Activated T-helper 2 cell treated with anti-CD3 and anti-CD28 coated beads, Interferon-gamma antibody, Interleukin-2, Interleukin-4, amounts not matched to agents 10 μg/mL and 5 μg/mL and 100 μg/mL, durations not matched to agents 14 hours and 24 hours and 36 hours (primary cell): ENCODE data around the gene LDHD. TPM values are rescaled to one million over a fixed set of nuclear protein-coding genes. Genes with fewer than 3 reads are reported as not detected.
"Not testable (repeated sequence)": the region's sequence is repeated elsewhere in the genome, so short reads cannot be mapped to it uniquely, and the experiment has no call there.

Source experiments
- DNase-seq: peaks from one replicate; pipeline ENCODE4 v3.0.0; 2021; ENCODE audit warnings: low spot score
- H3K27ac Mint-ChIP-seq: one replicate; pipeline ENCODE4 v1.8.0; 2021; ENCODE audit warnings: mixed read lengths
- H3K27me3 Mint-ChIP-seq: one replicate; pipeline ENCODE4 v1.8.0; 2021; ENCODE audit warnings: low read depth, mixed read lengths
- H3K36me3 Mint-ChIP-seq: one replicate; pipeline ENCODE4 v1.8.0; 2021; ENCODE audit warnings: low read depth, mixed read lengths
- H3K4me1 Mint-ChIP-seq: one replicate; pipeline ENCODE4 v1.8.0; 2021; ENCODE audit warnings: low read depth, mixed read lengths
- H3K4me3 Mint-ChIP-seq: one replicate; pipeline ENCODE4 v1.8.0; 2021; ENCODE audit warnings: low read depth, mild to moderate bottlenecking, moderate library complexity, mixed read lengths
- H3K9me3 Mint-ChIP-seq: one replicate; pipeline ENCODE4 v1.8.0; 2021; ENCODE audit warnings: mixed read lengths
- intact Hi-C: fragments of 100-400 bp; cut with micrococcal nuclease; formaldehyde crosslinking; loops from one replicate; pipeline ENCODE4 v1.15.1; 2023
- total RNA-seq: library from RNA; stranded (reverse); gene quantifications from 2 replicates; pipeline ENCODE4 v1.2.3, GENCODE V29; 2022

LDHD gene
- total RNA-seq, 1 donor from 2014 or later: 0.41 TPM

- H3K27me3 Mint-ChIP-seq, H3K27ac Mint-ChIP-seq, H3K9me3 Mint-ChIP-seq, H3K36me3 Mint-ChIP-seq, intact Hi-C loops, DNase-seq, H3K4me3 Mint-ChIP-seq: not testable (repeated sequence)
- peaks cover 28% of the 10 kb centered on the region for H3K4me1 Mint-ChIP-seq
These were observed 25.0 kb downstream of the LDHD start for GRCh38 chr16:75091619-75092018.

DNA sequence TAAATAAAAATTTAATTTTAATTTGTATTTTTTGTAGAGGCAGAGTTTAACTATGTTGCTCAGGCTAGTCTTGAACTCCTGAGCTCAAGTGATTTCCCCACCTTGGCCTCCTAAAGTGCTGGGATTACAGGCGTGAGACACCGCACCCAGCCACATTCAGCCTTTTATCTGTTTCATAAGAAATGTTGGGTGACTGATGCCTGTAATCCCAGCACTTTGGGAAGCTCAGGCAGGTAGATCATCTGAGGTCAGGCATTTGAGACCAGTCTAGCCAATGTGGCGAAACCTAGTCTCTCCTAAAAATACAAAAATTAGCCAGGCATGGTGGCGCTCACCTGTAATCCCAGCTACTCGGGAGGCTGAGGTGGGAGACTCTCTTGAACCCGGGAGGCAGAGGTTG is 25.7 kb downstream of the LDHD start:
- DNase-seq, H3K9me3 Mint-ChIP-seq, H3K4me3 Mint-ChIP-seq, H3K27ac Mint-ChIP-seq, H3K27me3 Mint-ChIP-seq, intact Hi-C loops: not testable (repeated sequence)
- Mint-ChIP-seq H3K4me1 (peaks cover 24% of the 10 kb centered on the region), H3K36me3 (peaks cover 13% of the 10 kb centered on the region)

GRCh38 chr16:75089486-75090202 is 26.9 kb downstream of the LDHD start:
- Mint-ChIP-seq H3K4me3 (no peak overlapping the region), H3K4me1 (peaks cover 26% of the 10 kb centered on the region), H3K27ac (peak overlapping the region; percentile 15), H3K9me3 (no peaks in the 10 kb centered on the region), H3K36me3 (peaks cover 21% of the 10 kb centered on the region), H3K27me3 (no peaks in the 10 kb centered on the region)
- intact Hi-C loops: no loop called here
- no peak for DNase-seq

DNA sequence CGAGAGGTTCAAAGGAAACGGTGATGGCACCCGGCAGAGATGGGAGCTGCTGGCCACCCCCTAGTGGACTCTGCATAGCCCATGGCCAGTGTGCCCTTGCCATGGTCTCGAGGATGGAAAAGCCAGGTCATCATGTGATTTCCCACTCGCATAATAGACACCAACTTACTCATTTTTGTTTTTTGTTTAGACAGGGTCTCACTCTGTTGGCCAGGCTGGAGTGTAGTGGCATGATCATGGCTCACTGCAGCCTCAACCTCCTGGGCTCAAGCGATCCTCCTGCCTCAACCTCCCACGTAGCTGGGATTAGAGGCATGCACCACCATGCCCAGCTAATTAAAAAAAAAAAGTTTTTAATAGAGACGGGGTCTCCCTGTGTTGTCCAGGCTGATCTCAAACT is 27.6 kb downstream of the LDHD start:
- DNase-seq: no peak
- H3K4me1 Mint-ChIP-seq: peaks cover 29% of the 10 kb centered on the region
- no peak overlapping the region for H3K4me3 Mint-ChIP-seq
- no peaks in the 10 kb centered on the region for H3K27me3 Mint-ChIP-seq
- intact Hi-C loops: no loop called here
- H3K27ac Mint-ChIP-seq: no peak overlapping the region
- no peaks in the 10 kb centered on the region for H3K9me3 Mint-ChIP-seq
- H3K36me3 Mint-ChIP-seq: peaks cover 22% of the 10 kb centered on the region

- intact Hi-C loops: no loop called here
- H3K4me3 Mint-ChIP-seq: no peak overlapping the region
These were observed 28.4 kb downstream of the LDHD start for GRCh38 chr16:75088216-75088615.

DNA sequence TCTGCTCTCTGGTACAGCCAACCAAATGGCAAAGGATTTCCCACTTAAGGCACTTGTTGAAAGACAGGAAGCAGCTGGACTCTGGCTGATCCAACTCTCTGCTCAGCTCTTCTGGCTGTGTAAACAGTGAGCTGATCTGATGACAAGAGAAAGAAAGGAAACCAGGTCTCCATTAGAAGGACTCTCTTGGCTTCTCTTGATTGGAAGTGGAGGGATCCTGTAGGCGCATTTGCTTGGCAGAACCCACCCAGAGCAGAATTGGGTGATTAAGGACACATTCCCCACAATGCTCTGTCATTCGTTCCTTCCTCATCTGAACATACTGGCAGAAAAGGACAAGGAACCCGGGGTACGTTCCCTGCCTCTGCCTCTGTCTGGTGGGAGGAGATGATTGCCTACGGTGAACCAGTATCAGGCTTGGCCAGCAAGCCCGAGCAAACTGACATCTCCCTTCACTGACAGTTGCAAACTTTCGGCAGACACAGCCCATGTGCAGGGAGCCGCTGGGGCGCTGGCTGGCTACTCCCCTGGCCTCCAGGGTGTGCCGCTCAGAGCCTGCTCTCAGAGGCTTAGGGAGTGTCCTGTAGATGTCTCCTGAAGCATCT is 29.1 kb downstream of the LDHD start:
- no peak overlapping the region for H3K27ac Mint-ChIP-seq
- peaks cover 34% of the 10 kb centered on the region for H3K4me1 Mint-ChIP-seq
- intact Hi-C loops: no loop called here
- no peak for DNase-seq
- peaks cover 22% of the 10 kb centered on the region for H3K36me3 Mint-ChIP-seq
- H3K4me3 Mint-ChIP-seq: no peak overlapping the region
- H3K27me3 Mint-ChIP-seq: no peaks in the 10 kb centered on the region
- no peaks in the 10 kb centered on the region for H3K9me3 Mint-ChIP-seq

More at GRCh38 chr16:75088216-75088615, 28.4 kb downstream of the LDHD start:
- Mint-ChIP-seq H3K27me3 (no peaks in the 10 kb centered on the region), H3K4me1 (peaks cover 32% of the 10 kb centered on the region), H3K36me3 (peaks cover 22% of the 10 kb centered on the region), H3K9me3 (no peaks in the 10 kb centered on the region), H3K27ac (no peak overlapping the region)
- no peak for DNase-seq

DNA sequence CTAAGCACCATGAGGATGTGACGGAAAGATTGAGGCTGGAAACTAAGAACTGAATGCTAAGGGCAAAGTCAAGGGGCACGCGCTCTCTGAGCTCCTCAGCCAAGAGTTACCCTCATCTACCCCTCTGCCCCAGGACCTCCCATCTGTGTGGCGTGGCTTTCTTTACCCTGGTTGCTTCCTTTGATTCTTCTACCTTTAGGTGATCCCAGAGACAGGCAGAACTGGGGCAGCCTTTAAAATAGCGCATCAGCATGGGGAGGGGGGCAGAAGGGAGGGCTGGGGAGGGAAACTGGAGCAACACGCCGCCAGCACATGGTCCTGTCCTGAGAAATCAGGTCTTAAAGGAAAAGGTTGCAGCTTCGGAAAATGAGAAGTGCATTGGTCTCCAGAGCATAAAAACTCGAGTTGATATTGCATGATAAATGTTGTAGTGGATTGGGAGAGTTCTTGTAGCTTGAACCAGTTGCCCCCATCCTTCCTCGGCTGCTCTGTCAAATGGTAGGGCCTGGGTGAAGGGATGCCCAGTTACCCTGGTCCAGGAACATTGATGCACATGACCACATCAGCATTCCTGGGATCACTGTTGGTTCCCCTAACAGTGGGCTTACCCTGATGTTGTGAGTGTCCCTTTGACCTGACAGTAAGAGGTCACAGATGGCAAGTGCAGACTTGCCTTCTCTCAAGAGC is 29.7 kb downstream of the LDHD start:
- intact Hi-C loops: no loop called here
- Mint-ChIP-seq H3K36me3 (peaks cover 22% of the 10 kb centered on the region), H3K4me1 (peaks cover 30% of the 10 kb centered on the region), H3K4me3 (no peak overlapping the region), H3K27me3 (no peaks in the 10 kb centered on the region), H3K9me3 (no peaks in the 10 kb centered on the region), H3K27ac (no peak overlapping the region)
- no peak for DNase-seq

DNA sequence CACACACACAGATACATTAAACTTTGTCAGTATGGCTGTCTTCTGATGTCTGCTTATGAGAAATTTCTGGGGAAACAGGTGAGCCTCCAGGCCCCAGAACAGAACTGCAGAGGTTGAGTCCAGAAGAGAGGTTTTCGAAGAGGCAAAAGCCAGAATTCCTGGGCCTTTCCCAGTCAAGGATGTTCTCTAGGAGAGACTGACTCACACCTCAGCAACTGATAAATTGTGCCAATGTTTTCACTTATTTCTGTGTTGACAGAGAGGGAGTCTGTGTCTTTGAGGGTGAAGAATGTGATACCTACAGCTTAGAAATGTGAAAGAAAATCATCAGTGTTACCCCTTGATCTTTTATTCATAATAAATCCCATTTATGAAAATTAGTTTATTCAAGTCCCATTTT is 30.3 kb downstream of the LDHD start:
- H3K4me3 Mint-ChIP-seq: no peak overlapping the region
- H3K36me3 Mint-ChIP-seq: peaks cover 22% of the 10 kb centered on the region
- intact Hi-C loops: no loop called here
- peaks cover 34% of the 10 kb centered on the region for H3K4me1 Mint-ChIP-seq
- no peaks in the 10 kb centered on the region for H3K9me3 Mint-ChIP-seq
- no peak overlapping the region for H3K27ac Mint-ChIP-seq
- H3K27me3 Mint-ChIP-seq: no peaks in the 10 kb centered on the region
- DNase-seq: no peak

- intact Hi-C loops: no loop called here
- Mint-ChIP-seq H3K4me3 (no peak overlapping the region), H3K9me3 (no peaks in the 10 kb centered on the region), H3K27me3 (no peaks in the 10 kb centered on the region), H3K4me1 (peaks cover 35% of the 10 kb centered on the region), H3K36me3 (peaks cover 22% of the 10 kb centered on the region), H3K27ac (no peak overlapping the region)
- no peak for DNase-seq
These were observed 31.0 kb downstream of the LDHD start for GRCh38 chr16:75085556-75085955.

GRCh38 chr16:75083813-75084212 is 32.8 kb downstream of the LDHD start:
- no peak overlapping the region for H3K4me3 Mint-ChIP-seq
- peaks cover 35% of the 10 kb centered on the region for H3K4me1 Mint-ChIP-seq
- H3K27me3 Mint-ChIP-seq: no peaks in the 10 kb centered on the region
- intact Hi-C loops: no loop called here
- H3K9me3 Mint-ChIP-seq: peaks cover 2% of the 10 kb centered on the region
- DNase-seq: no peak
- H3K36me3 Mint-ChIP-seq: peaks cover 25% of the 10 kb centered on the region
- no peak overlapping the region for H3K27ac Mint-ChIP-seq

GRCh38 chr16:75081179-75081859 is 35.3 kb downstream of the LDHD start:
- intact Hi-C loops: no loop called here
- no peaks in the 10 kb centered on the region for H3K27me3 Mint-ChIP-seq
- DNase-seq: no peak
- H3K36me3 Mint-ChIP-seq: peaks cover 34% of the 10 kb centered on the region
- peaks cover 36% of the 10 kb centered on the region for H3K4me1 Mint-ChIP-seq
- H3K4me3 Mint-ChIP-seq: no peak overlapping the region
- peaks cover 6% of the 10 kb centered on the region for H3K9me3 Mint-ChIP-seq
- H3K27ac Mint-ChIP-seq: no peak overlapping the region

- DNase-seq: no peak
- Mint-ChIP-seq H3K4me1 (peaks cover 40% of the 10 kb centered on the region), H3K27ac (no peak overlapping the region), H3K27me3 (no peaks in the 10 kb centered on the region), H3K4me3 (no peak overlapping the region), H3K36me3 (peaks cover 33% of the 10 kb centered on the region), H3K9me3 (peaks cover 6% of the 10 kb centered on the region)
- intact Hi-C loops: no loop called here
These were observed 36.2 kb downstream of the LDHD start for GRCh38 chr16:75080205-75081029.
